Endothelial cell of umbilical vein (primary cell): ENCODE measurements around the gene SREBF1.
A peak's percentile ranks its signal among the peaks of the same experiment; 100 is the strongest.

ENCODE experiments used
- CTCF ChIP-seq, 2 donors: IDR thresholded peaks; 1 replicate in 1 of 2; 2 replicates in 1 of 2; pipeline ENCODE4 v1.5.1; 2011; ENCODE audit warnings: low read length in 2 of 2, mild to moderate bottlenecking in 2 of 2, moderate library complexity in 2 of 2, control low read depth in 1 of 2, inconsistent platforms in 1 of 2, low read depth in 1 of 2; ENCODE audit not compliant: insufficient read depth in 1 of 2; ENCODE audit errors: extremely low read depth in 1 of 2
- EZH2 ChIP-seq: IDR thresholded peaks from 2 replicates; pipeline ENCODE4 v1.6.1; 2012; ENCODE audit warnings: borderline replicate concordance, low read depth, mild to moderate bottlenecking, moderate library complexity, low read length, inconsistent platforms; ENCODE audit not compliant: severe bottlenecking
- FOS ChIP-seq: IDR thresholded peaks from 2 replicates; pipeline ENCODE4 v1.6.1; 2011; ENCODE audit warnings: mild to moderate bottlenecking, low read length, moderate library complexity, borderline replicate concordance; ENCODE audit not compliant: insufficient read depth
- GATA2 ChIP-seq: IDR thresholded peaks from 2 replicates; pipeline ENCODE4 v1.7.0; 2011; ENCODE audit warnings: low read depth, mild to moderate bottlenecking, moderate library complexity, mixed read lengths, low read length; ENCODE audit not compliant: insufficient read length, insufficient read depth
- JUN ChIP-seq: IDR thresholded peaks from 2 replicates; pipeline ENCODE4 v1.6.1; 2011; ENCODE audit warnings: borderline replicate concordance, low read depth; ENCODE audit not compliant: insufficient read length, insufficient read depth
- MAX ChIP-seq: IDR thresholded peaks from 2 replicates; pipeline ENCODE4 v1.6.1; 2011; ENCODE audit not compliant: insufficient read depth, insufficient read length
- MYC ChIP-seq: IDR thresholded peaks from one replicate; pipeline ENCODE4 v1.6.1; 2011; ENCODE audit warnings: mild to moderate bottlenecking, low read depth, low read length
- POLR2A ChIP-seq: IDR thresholded peaks from 2 replicates; pipeline ENCODE4 v1.6.1; 2012; ENCODE audit warnings: low read depth, mild to moderate bottlenecking, control low read depth, low read length
- POLR2AphosphoS5 ChIP-seq: IDR thresholded peaks from 2 replicates; pipeline ENCODE4 v1.6.1; 2012; ENCODE audit warnings: low read depth, mild to moderate bottlenecking, control low read depth, low read length, moderate library complexity; ENCODE audit not compliant: insufficient read depth

- TF ChIP-seq POLR2AphosphoS5 (no peak), MAX (no peak), FOS (no peak), CTCF (IDR thresholded peaks at IDR 0.05; ENCODE audit: extremely low read depth in 1 of 2, insufficient read depth in 1 of 2, low read depth in 1 of 2, low read length in 2 of 2) (peak; percentile 23 to 38), POLR2A (no peak), JUN (no peak), GATA2 (no peak), EZH2 (no peak), MYC (no peak)
Measured at GRCh38 chr17:17849845-17850373, 13.1 kb upstream of the SREBF1 start.
